SK-N-SH (cell line): ENCODE measurements around the gene FLOT1. TPM values are rescaled to one million over a fixed set of nuclear protein-coding genes. Genes with fewer than 3 reads are reported as not detected.

Source experiments
- CTCF ChIA-PET: fragments of 300-600, 350-600 bp; formaldehyde crosslinking; extraction: SDS; loops from one replicate; lab custom pipeline; 2021; lab: Yijun Ruan, JAX
- POLR2A ChIA-PET: fragments of 350-600 bp; sonication (Branson Sonifier 250); formaldehyde crosslinking; extraction: SDS; loops from one replicate; lab custom pipeline; 2020; ENCODE audit warnings: antibody characterized with exemption, inconsistent platforms; lab: Yijun Ruan, JAX
- DNase-seq: peaks from one replicate; pipeline ENCODE4 v3.0.0; 2012
- H2AFZ ChIP-seq: fragments of 200-600 bp; sonication (generic); 2 replicates; pipeline ENCODE4 v1.8.1; 2016; ENCODE audit warnings: antibody characterized with exemption, mild to moderate bottlenecking, low read depth
- H3F3A ChIP-seq: fragments of 200-600 bp; sonication (generic); replicated peaks from 2 replicates; pipeline ENCODE3; 2016; ENCODE audit warnings: antibody characterized with exemption, mild to moderate bottlenecking; ENCODE audit not compliant: insufficient read depth
- H3K27ac ChIP-seq, 2 experiments: fragments of 200-500 bp in 1 of 2; fragments of 200-600 bp in 1 of 2; sonication (Bioruptor generic) in 1 of 2; sonication (generic), shearing (Covaris generic) in 1 of 2; 2 replicates each; pipeline versions ENCODE4 v1.5.1 to v1.6.1; 2014 to 2016; ENCODE audit warnings: low read depth in 2 of 2, inconsistent platforms in 1 of 2, low read length in 1 of 2, mild to moderate bottlenecking in 1 of 2, mixed read lengths in 1 of 2
- H3K27me3 ChIP-seq: fragments of 200-600 bp; sonication (generic), shearing (Covaris generic); 2 replicates; pipeline ENCODE4 v1.6.1; 2016; ENCODE audit warnings: mixed run types; ENCODE audit not compliant: insufficient read depth
- H3K36me3 ChIP-seq, 2 experiments: fragments of 200-500 bp in 1 of 2; fragments of 200-600 bp in 1 of 2; sonication (Bioruptor generic) in 1 of 2; sonication (generic) in 1 of 2; replicated peaks in 1 of 2; 2 replicates each; pipeline versions ENCODE3 to v1.5.1; 2014 to 2016; ENCODE audit warnings: low read length in 1 of 2, mild to moderate bottlenecking in 1 of 2; ENCODE audit not compliant: insufficient read depth in 2 of 2, control insufficient read depth in 1 of 2
- H3K4me1 ChIP-seq, 2 experiments: fragments of 200-500 bp in 1 of 2; fragments of 200-600 bp in 1 of 2; sonication (Bioruptor generic) in 1 of 2; sonication (generic), shearing (Covaris generic) in 1 of 2; 2 replicates each; pipeline versions ENCODE4 v1.5.1 to v1.6.1; 2014 to 2016; ENCODE audit warnings: low read depth in 1 of 2, low read length in 1 of 2, mixed run types in 1 of 2; ENCODE audit not compliant: insufficient read depth in 2 of 2, control insufficient read depth in 1 of 2
- H3K4me2 ChIP-seq: fragments of 200-600 bp; sonication (generic), shearing (Covaris generic); 2 replicates; pipeline ENCODE4 v1.6.1; 2017; ENCODE audit warnings: mixed run types
- H3K4me3 ChIP-seq, 2 experiments: fragments of 200-500 bp in 1 of 2; fragments of 200-600 bp in 1 of 2; sonication (Bioruptor generic) in 1 of 2; sonication (generic), shearing (Covaris generic) in 1 of 2; 2 replicates each; pipeline versions ENCODE4 v1.5.1 to v1.8.1; 2014 to 2016; ENCODE audit warnings: low read depth in 2 of 2, inconsistent platforms in 1 of 2, low read length in 1 of 2, mild to moderate bottlenecking in 1 of 2, mixed read lengths in 1 of 2, moderate library complexity in 1 of 2
- H3K79me2 ChIP-seq: fragments of 200-600 bp; sonication (generic); 2 replicates; pipeline ENCODE4 v1.8.1; 2017; ENCODE audit warnings: mild to moderate bottlenecking; ENCODE audit not compliant: insufficient read depth
- H3K9ac ChIP-seq: fragments of 200-600 bp; sonication (generic); 2 replicates; pipeline ENCODE4 v1.6.1; 2017; ENCODE audit warnings: mixed run types
- H3K9me2 ChIP-seq: fragments of 200-600 bp; sonication (generic); 2 replicates; pipeline ENCODE4 v1.6.1; 2017; ENCODE audit warnings: mixed run types
- H3K9me3 ChIP-seq: fragments of 200-600 bp; sonication (generic); 2 replicates; pipeline ENCODE4 v1.6.1; 2017; ENCODE audit warnings: mixed run types, mild to moderate bottlenecking, moderate library complexity
- H4K20me1 ChIP-seq: fragments of 200-600 bp; sonication (generic); 2 replicates; pipeline ENCODE4 v1.6.1; 2017; ENCODE audit warnings: mild to moderate bottlenecking, mixed run types; ENCODE audit not compliant: insufficient read depth
- CHD2 ChIP-seq: fragments of 150-350 bp; IDR thresholded peaks from 2 replicates; pipeline ENCODE4 v1.6.1; 2018; ENCODE audit warnings: low read length; ENCODE audit not compliant: partially characterized antibody
- EP300 ChIP-seq, 2 experiments: IDR thresholded peaks; 2 replicates each; pipeline versions ENCODE4 v1.4.0 to v1.6.1; 2012; ENCODE audit warnings: borderline replicate concordance in 1 of 2, low read depth in 1 of 2, low read length in 1 of 2
- EZH2phosphoT487 ChIP-seq: fragments of 200-600 bp; sonication (generic); IDR thresholded peaks from 2 replicates; pipeline ENCODE4 v1.6.1; 2017; ENCODE audit warnings: low read depth, mixed run types, mild to moderate bottlenecking, antibody characterized with exemption, moderate library complexity, borderline replicate concordance
- FOXM1 ChIP-seq: IDR thresholded peaks from 2 replicates; pipeline ENCODE4 v1.4.0; 2012; ENCODE audit warnings: low read depth, mild to moderate bottlenecking
- GABPA ChIP-seq: IDR thresholded peaks from 2 replicates; pipeline ENCODE4 v1.4.0; 2012; ENCODE audit warnings: low read depth, mild to moderate bottlenecking
- MEF2A ChIP-seq: IDR thresholded peaks from 2 replicates; pipeline ENCODE4 v1.4.0; 2012; ENCODE audit warnings: low read depth, borderline replicate concordance
- MXI1 ChIP-seq: IDR thresholded peaks from 2 replicates; pipeline ENCODE4 v1.6.1; 2012; ENCODE audit warnings: mild to moderate bottlenecking, low read depth, low read length, improper control_type of control experiment
- POLR2AphosphoS5 ChIP-seq: IDR thresholded peaks from 2 replicates; pipeline ENCODE4 v1.6.1; 2012; ENCODE audit warnings: low read depth, low read length
- RAD21 ChIP-seq: IDR thresholded peaks from 2 replicates; pipeline ENCODE4 v1.6.1; 2012; ENCODE audit warnings: mild to moderate bottlenecking, low read length
- RFX5 ChIP-seq: IDR thresholded peaks from 2 replicates; pipeline ENCODE4 v1.6.1; 2012; ENCODE audit warnings: mild to moderate bottlenecking, improper control_type of control experiment, low read length
- RXRA ChIP-seq: IDR thresholded peaks from 2 replicates; pipeline ENCODE4 v1.4.0; 2012; ENCODE audit warnings: low read depth, mild to moderate bottlenecking, borderline replicate concordance
- TAF1 ChIP-seq: IDR thresholded peaks from 2 replicates; pipeline ENCODE4 v1.6.1; 2012; ENCODE audit warnings: low read depth, mild to moderate bottlenecking, low read length, moderate library complexity, borderline replicate concordance
- TCF12 ChIP-seq: IDR thresholded peaks from 2 replicates; pipeline ENCODE4 v1.4.0; 2012
- TEAD4 ChIP-seq: IDR thresholded peaks from 2 replicates; pipeline ENCODE4 v1.4.0; 2012; ENCODE audit warnings: mild to moderate bottlenecking, borderline replicate concordance; ENCODE audit not compliant: insufficient read depth
- USF2 ChIP-seq: fragments of 150-350 bp; IDR thresholded peaks from 2 replicates; pipeline ENCODE4 v1.6.1; 2017; ENCODE audit warnings: antibody characterized with exemption, low read length, low read depth, borderline replicate concordance
- ZBTB33 ChIP-seq: IDR thresholded peaks from 2 replicates; pipeline ENCODE4 v1.4.0; 2012; ENCODE audit warnings: low read depth, borderline replicate concordance
- WGBS: methylation state at CpG from one replicate; pipeline ENCODE4 v1.1.6; 2017; ENCODE audit warnings: low lambda C conversion rate; 5-methylcytosine and 5-hydroxymethylcytosine counted together
- polyA plus RNA-seq, 3 experiments: library from polyadenylated mRNA; depleted of rRNA; stranded (reverse); fragments of >200 nt; gene quantifications; 2 replicates each; pipeline ENCODE4 v1.2.3, GENCODE V29; 2012
- TF ChIP-seq, protein P1 (sequence below): IDR thresholded peaks from 2 replicates; pipeline ENCODE4 v1.4.0; 2012; ENCODE audit warnings: low read depth, borderline replicate concordance
- TF ChIP-seq, protein P2 (sequence below): IDR thresholded peaks from 2 replicates; pipeline ENCODE4 v1.6.1; 2012; ENCODE audit warnings: mild to moderate bottlenecking, low read depth, low read length, moderate library complexity
- TF ChIP-seq, protein P3 (sequence below): fragments of 200-600 bp; sonication (generic); IDR thresholded peaks from 2 replicates; pipeline ENCODE4 v1.6.1; 2017; ENCODE audit warnings: antibody characterized with exemption, mild to moderate bottlenecking, moderate library complexity
- TF ChIP-seq, protein P4 (sequence below): fragments of 150-350 bp; IDR thresholded peaks from 2 replicates; pipeline ENCODE4 v1.6.1; 2016; ENCODE audit warnings: mild to moderate bottlenecking, low read depth, low read length

Gene FLOT1
- polyA plus RNA-seq, 1 of the 3 experiments (the other 2 are of a cell fraction): 462 TPM

DNA sequence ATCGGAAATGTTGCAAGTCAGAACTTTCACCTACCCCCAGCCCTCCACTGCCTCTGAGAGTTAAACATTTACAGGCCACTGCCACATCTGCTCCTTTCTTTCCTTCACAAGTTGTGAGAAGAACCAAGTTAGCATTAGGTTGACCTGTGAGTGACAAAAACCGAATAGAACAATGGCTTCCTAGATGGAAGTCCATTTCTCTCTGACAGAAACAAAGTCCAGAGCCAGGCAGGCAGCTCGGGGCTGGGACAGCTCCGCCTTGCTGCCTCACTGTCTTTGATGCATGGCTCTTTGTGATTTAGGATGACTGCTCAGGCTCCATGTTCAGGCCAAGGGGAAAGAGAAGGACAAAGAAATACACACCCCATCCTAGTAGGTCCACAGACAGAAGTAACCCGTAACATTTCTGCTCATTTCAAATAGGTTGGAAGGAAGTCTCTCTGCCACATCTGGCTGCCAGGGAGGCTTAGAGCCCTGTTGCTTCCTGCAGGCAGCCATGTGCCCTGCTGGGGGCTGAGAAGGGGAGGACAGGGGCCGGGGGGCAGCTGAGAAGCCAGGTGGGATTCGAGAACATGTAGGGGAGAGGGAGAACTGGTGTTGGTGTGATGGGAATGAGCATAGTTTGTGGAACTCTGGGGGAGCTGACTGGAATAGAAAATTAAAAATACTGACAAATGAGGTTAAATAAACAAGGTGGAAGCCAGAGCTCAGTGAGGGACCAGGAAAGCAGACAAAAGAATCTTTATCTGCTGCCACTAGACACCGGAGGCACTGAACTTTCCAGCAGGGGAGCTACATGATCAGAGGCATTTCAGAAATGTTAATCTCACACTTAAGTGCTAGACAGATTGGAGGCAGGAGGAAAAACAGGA lies 21.4 kb upstream of the FLOT1 start:
- Histone ChIP-seq H3K9me3 (no peaks in the 10 kb centered on the region), H3K9me2 (no peaks in the 10 kb centered on the region), H3K4me1 (peaks cover 18 to 24% of the 10 kb centered on the region in 2 experiments; a peak in 3 of 4 replicates), H3K27ac (peak overlapping the region; percentile 80 to 85), H3K9ac (peak overlapping the region; percentile 53), H3K79me2 (no peaks in the 10 kb centered on the region), H4K20me1 (no peaks in the 10 kb centered on the region), H3F3A (peaks cover 34% of the 10 kb centered on the region), H3K4me3 (no peak overlapping the region), H2AFZ (peak overlapping the region; percentile 75), H3K36me3 (no peaks in the 10 kb centered on the region), H3K27me3 (no peaks in the 10 kb centered on the region), H3K4me2 (peak overlapping the region; percentile 66)
- POLR2A ChIA-PET: no interaction called here
- CTCF ChIA-PET: interaction anchor here (0.9 to 2.0 kb wide), 2 partner anchors 9 to 64 kb away, joined by 3 to 5 read pairs; no protein-coding TSS in a partner anchor
- WGBS: 52% methylated on average over 8 of the region's 8 CpGs
- no peak for DNase-seq
- TF ChIP-seq, protein P1, sequence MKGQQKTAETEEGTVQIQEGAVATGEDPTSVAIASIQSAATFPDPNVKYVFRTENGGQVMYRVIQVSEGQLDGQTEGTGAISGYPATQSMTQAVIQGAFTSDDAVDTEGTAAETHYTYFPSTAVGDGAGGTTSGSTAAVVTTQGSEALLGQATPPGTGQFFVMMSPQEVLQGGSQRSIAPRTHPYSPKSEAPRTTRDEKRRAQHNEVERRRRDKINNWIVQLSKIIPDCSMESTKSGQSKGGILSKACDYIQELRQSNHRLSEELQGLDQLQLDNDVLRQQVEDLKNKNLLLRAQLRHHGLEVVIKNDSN: no peak
- TF ChIP-seq GABPA (no peak), EP300 (IDR thresholded peaks at IDR 0.05; ENCODE audit: borderline replicate concordance in 1 of 2, low read depth in 1 of 2, low read length in 1 of 2) (0 out of 4 replicates have a peak, but pooled peaks of 1 of the 2 experiments have one; percentile 19), RAD21 (no peak), POLR2AphosphoS5 (no peak), CHD2 (no peak), TCF12 (peak; percentile 28; the same call in 1 of the 2 replicates), EZH2phosphoT487 (no peak), TEAD4 (no peak), TAF1 (no peak), RFX5 (no peak), FOXM1 (no peak), USF2 (no peak), MXI1 (no peak), ZBTB33 (no peak), MEF2A (no peak), RXRA (no peak)
- TF ChIP-seq, protein P2, sequence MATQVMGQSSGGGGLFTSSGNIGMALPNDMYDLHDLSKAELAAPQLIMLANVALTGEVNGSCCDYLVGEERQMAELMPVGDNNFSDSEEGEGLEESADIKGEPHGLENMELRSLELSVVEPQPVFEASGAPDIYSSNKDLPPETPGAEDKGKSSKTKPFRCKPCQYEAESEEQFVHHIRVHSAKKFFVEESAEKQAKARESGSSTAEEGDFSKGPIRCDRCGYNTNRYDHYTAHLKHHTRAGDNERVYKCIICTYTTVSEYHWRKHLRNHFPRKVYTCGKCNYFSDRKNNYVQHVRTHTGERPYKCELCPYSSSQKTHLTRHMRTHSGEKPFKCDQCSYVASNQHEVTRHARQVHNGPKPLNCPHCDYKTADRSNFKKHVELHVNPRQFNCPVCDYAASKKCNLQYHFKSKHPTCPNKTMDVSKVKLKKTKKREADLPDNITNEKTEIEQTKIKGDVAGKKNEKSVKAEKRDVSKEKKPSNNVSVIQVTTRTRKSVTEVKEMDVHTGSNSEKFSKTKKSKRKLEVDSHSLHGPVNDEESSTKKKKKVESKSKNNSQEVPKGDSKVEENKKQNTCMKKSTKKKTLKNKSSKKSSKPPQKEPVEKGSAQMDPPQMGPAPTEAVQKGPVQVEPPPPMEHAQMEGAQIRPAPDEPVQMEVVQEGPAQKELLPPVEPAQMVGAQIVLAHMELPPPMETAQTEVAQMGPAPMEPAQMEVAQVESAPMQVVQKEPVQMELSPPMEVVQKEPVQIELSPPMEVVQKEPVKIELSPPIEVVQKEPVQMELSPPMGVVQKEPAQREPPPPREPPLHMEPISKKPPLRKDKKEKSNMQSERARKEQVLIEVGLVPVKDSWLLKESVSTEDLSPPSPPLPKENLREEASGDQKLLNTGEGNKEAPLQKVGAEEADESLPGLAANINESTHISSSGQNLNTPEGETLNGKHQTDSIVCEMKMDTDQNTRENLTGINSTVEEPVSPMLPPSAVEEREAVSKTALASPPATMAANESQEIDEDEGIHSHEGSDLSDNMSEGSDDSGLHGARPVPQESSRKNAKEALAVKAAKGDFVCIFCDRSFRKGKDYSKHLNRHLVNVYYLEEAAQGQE: no peak
- TF ChIP-seq, protein P3, sequence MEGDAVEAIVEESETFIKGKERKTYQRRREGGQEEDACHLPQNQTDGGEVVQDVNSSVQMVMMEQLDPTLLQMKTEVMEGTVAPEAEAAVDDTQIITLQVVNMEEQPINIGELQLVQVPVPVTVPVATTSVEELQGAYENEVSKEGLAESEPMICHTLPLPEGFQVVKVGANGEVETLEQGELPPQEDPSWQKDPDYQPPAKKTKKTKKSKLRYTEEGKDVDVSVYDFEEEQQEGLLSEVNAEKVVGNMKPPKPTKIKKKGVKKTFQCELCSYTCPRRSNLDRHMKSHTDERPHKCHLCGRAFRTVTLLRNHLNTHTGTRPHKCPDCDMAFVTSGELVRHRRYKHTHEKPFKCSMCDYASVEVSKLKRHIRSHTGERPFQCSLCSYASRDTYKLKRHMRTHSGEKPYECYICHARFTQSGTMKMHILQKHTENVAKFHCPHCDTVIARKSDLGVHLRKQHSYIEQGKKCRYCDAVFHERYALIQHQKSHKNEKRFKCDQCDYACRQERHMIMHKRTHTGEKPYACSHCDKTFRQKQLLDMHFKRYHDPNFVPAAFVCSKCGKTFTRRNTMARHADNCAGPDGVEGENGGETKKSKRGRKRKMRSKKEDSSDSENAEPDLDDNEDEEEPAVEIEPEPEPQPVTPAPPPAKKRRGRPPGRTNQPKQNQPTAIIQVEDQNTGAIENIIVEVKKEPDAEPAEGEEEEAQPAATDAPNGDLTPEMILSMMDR: peak; percentile 26
- TF ChIP-seq, protein P4, sequence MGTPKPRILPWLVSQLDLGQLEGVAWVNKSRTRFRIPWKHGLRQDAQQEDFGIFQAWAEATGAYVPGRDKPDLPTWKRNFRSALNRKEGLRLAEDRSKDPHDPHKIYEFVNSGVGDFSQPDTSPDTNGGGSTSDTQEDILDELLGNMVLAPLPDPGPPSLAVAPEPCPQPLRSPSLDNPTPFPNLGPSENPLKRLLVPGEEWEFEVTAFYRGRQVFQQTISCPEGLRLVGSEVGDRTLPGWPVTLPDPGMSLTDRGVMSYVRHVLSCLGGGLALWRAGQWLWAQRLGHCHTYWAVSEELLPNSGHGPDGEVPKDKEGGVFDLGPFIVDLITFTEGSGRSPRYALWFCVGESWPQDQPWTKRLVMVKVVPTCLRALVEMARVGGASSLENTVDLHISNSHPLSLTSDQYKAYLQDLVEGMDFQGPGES: no peak
